HCT116 (cell line): ENCODE data around the gene DOCK1. TPM values are rescaled to one million over a fixed set of nuclear protein-coding genes. Genes with fewer than 3 reads are reported as not detected.

ENCODE experiments used
- ATAC-seq: fragments of 200-7000 bp; cut with Tn5 transposase; 2 replicates; pipeline ENCODE4 v1.9.1; 2020; ENCODE audit warnings: mild to moderate bottlenecking, moderate library complexity
- BruUV-seq: library from RNA; stranded (reverse); fragments of 400-500 nt; replicated peaks from 2 replicates; lab custom pipeline; 2021; lab: Mats Ljungman, UMichigan
- CTCF ChIA-PET: fragments of 300-600 bp; sonication (Branson Sonifier 250); formaldehyde crosslinking; loops from one replicate; lab custom pipeline; 2021; ENCODE audit warnings: antibody characterized with exemption; lab: Charles Lee
- POLR2A ChIA-PET: fragments of 300-600, 350-600 bp; sonication (Branson Sonifier 250); formaldehyde crosslinking; loops from one replicate; lab custom pipeline; 2021; ENCODE audit warnings: antibody characterized with exemption; lab: Charles Lee
- RAD21 ChIA-PET, 2 experiments: fragments of 300-600 bp; sonication (Branson Sonifier 250); formaldehyde crosslinking; loops; one replicate each; lab custom pipeline; 2023; ENCODE audit warnings: low total read pairs in 2 of 2; ENCODE audit not compliant: uncharacterized antibody in 2 of 2, unreplicated experiment in 2 of 2, low non-redundant PET in 1 of 2; lab: Charles Lee
- DNase-seq: peaks from one replicate; pipeline ENCODE4 v3.0.0-alpha.2; 2010; ENCODE audit warnings: low read depth, low spot score
- H2AFZ ChIP-seq: fragments of 200-600 bp; shearing (Covaris generic), sonication (generic); 2 replicates; pipeline ENCODE4 v1.6.1; 2017; ENCODE audit warnings: low read depth, mixed run types, mixed read lengths, antibody characterized with exemption, low read length; ENCODE audit not compliant: poor library complexity, severe bottlenecking
- H3K27ac ChIP-seq: 2 replicates; pipeline ENCODE4 v1.5.1; 2012; ENCODE audit warnings: low read depth, low read length
- H3K27me3 ChIP-seq: fragments of 200-600 bp; sonication (generic); 2 replicates; pipeline ENCODE4 v1.6.1; 2016; ENCODE audit warnings: mixed run types, low read length, mixed read lengths; ENCODE audit not compliant: insufficient read depth
- H3K36me3 ChIP-seq, 2 experiments: fragments of 200-500 bp in 1 of 2; fragments of 200-600 bp in 1 of 2; sonication (Bioruptor generic) in 1 of 2; sonication (generic) in 1 of 2; 2 replicates each; pipeline versions ENCODE4 v1.5.1 to v1.6.1; 2014 to 2016; ENCODE audit warnings: low read length in 2 of 2, inconsistent platforms in 1 of 2, mixed read lengths in 1 of 2, mixed run types in 1 of 2; ENCODE audit not compliant: insufficient read depth in 2 of 2, control insufficient read depth in 1 of 2
- H3K4me1 ChIP-seq, 2 experiments: fragments of 200-600 bp in 1 of 2; sonication (generic) in 1 of 2; 2 replicates each; pipeline versions ENCODE4 v1.5.1 to v1.6.1; 2012 to 2017; ENCODE audit warnings: low read length in 2 of 2, inconsistent platforms in 1 of 2, mild to moderate bottlenecking in 1 of 2, mixed read lengths in 1 of 2, mixed run types in 1 of 2, moderate library complexity in 1 of 2; ENCODE audit not compliant: insufficient read depth in 2 of 2, control insufficient read depth in 1 of 2
- H3K4me2 ChIP-seq: fragments of 200-600 bp; sonication (generic); 2 replicates; pipeline ENCODE4 v1.6.1; 2017; ENCODE audit warnings: mixed run types, low read length, mixed read lengths
- H3K4me3 ChIP-seq, 2 experiments: fragments of 200-600 bp in 1 of 2; sonication (generic) in 1 of 2; replicated peaks in 1 of 2; 2 replicates each; pipeline ENCODE4 v1.5.1; 2011 to 2016; ENCODE audit warnings: low read length in 2 of 2, control low read depth in 1 of 2, low read depth in 1 of 2, mild to moderate bottlenecking in 1 of 2, mixed read lengths in 1 of 2, mixed run types in 1 of 2
- H3K79me2 ChIP-seq: fragments of 200-600 bp; sonication (generic); 2 replicates; pipeline ENCODE4 v1.6.1; 2017; ENCODE audit warnings: mild to moderate bottlenecking, mixed run types, low read length, moderate library complexity, mixed read lengths; ENCODE audit not compliant: insufficient read depth
- H3K9ac ChIP-seq: fragments of 200-600 bp; sonication (generic); 2 replicates; pipeline ENCODE4 v1.6.1; 2016; ENCODE audit warnings: low read length, mixed read lengths
- H3K9me2 ChIP-seq: fragments of 200-600 bp; sonication (generic), shearing (Covaris generic); 2 replicates; pipeline ENCODE4 v1.6.1; 2017; ENCODE audit warnings: mixed run types, mild to moderate bottlenecking, moderate library complexity; ENCODE audit not compliant: insufficient read depth
- H3K9me3 ChIP-seq, 2 experiments: fragments of 200-500 bp in 1 of 2; fragments of 200-600 bp in 1 of 2; sonication (Bioruptor generic) in 1 of 2; sonication (generic) in 1 of 2; 2 replicates each; pipeline ENCODE4 v1.6.1; 2014 to 2017; ENCODE audit warnings: low read length in 2 of 2, mixed read lengths in 2 of 2, inconsistent platforms in 1 of 2, low read depth in 1 of 2, mild to moderate bottlenecking in 1 of 2, mixed run types in 1 of 2, moderate library complexity in 1 of 2; ENCODE audit not compliant: control insufficient read depth in 1 of 2, insufficient read depth in 1 of 2
- H4K20me1 ChIP-seq: fragments of 200-600 bp; sonication (generic), shearing (Covaris generic); 2 replicates; pipeline ENCODE4 v1.6.1; 2017; ENCODE audit warnings: mixed run types, mild to moderate bottlenecking, moderate library complexity; ENCODE audit not compliant: insufficient read depth
- CBX3 ChIP-seq: IDR thresholded peaks from 2 replicates; pipeline ENCODE4 v1.6.1; 2012; ENCODE audit warnings: low read depth
- EGR1 ChIP-seq: IDR thresholded peaks from 2 replicates; pipeline ENCODE4 v1.6.1; 2012; ENCODE audit warnings: low read depth
- ELF1 ChIP-seq: IDR thresholded peaks from 2 replicates; pipeline ENCODE4 v1.6.1; 2012; ENCODE audit warnings: low read depth, borderline replicate concordance
- EZH2phosphoT487 ChIP-seq: fragments of 200-600 bp; IDR thresholded peaks from 2 replicates; pipeline ENCODE4 v1.6.1; 2018; ENCODE audit warnings: antibody characterized with exemption, borderline replicate concordance
- SRF ChIP-seq: IDR thresholded peaks from 2 replicates; pipeline ENCODE4 v1.6.1; 2012; ENCODE audit warnings: low read depth
- ZFX ChIP-seq: fragments of 450-650 bp; IDR thresholded peaks from 2 replicates; pipeline ENCODE4 v1.6.1; 2017
- intact Hi-C: fragments of 100-400 bp; cut with micrococcal nuclease; formaldehyde crosslinking; loops from 2 replicates; pipeline ENCODE4 v1.10.0; 2022
- total RNA-seq: library from RNA; stranded (reverse); gene quantifications from one replicate; pipeline ENCODE4 v1.2.1, GENCODE V29; 2021; ENCODE audit not compliant: unreplicated experiment
- TF ChIP-seq, protein P1 (sequence below): IDR thresholded peaks from 2 replicates; pipeline ENCODE4 v1.6.1; 2011; ENCODE audit warnings: mild to moderate bottlenecking, low read length, moderate library complexity; ENCODE audit not compliant: insufficient replicate concordance; ENCODE audit errors: extremely low read depth
- TF ChIP-seq, protein P2 (sequence below): IDR thresholded peaks from 2 replicates; pipeline ENCODE4 v1.6.1; 2012
- TF ChIP-seq, protein P3 (sequence below), 3 experiments: fragments of 200-600 bp in 1 of 3; sonication (generic) in 1 of 3; IDR thresholded peaks in 2 of 3; conservative IDR thresholded peaks in 1 of 3; 2 replicates each; pipeline ENCODE4 v1.5.1; 2012 to 2017; ENCODE audit warnings: low read depth in 2 of 3, low read length in 2 of 3, antibody characterized with exemption in 1 of 3, borderline replicate concordance in 1 of 3, control low read depth in 1 of 3, mild to moderate bottlenecking in 1 of 3, mixed read lengths in 1 of 3, mixed run types in 1 of 3, moderate library complexity in 1 of 3; ENCODE audit not compliant: insufficient read depth in 1 of 3
- TF ChIP-seq, protein P4 (sequence below): IDR thresholded peaks from 2 replicates; pipeline ENCODE4 v1.6.1; 2012

DOCK1 gene
- total RNA-seq, 1 experiment from 2014 or later: 46.5 TPM

DNA sequence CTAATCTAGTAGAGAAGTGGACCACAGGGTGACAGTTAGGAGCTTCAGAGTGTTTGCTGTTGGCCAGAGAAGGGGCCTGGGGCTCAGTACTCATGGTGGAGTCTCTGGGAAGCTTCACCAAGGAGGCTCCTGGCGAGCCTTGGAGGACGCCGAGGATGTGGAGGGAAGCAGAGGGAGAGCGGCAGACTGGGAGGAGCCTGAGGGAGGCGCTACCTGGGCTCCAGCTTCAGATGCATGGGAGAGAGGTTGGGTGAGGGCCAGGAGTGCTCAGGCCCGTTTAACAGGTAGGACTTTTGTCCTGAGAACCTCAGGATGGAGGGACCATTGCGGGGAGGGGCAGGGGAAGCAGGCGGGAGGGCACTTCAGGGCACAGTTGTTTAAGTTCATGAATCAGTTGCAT is 24.2 kb downstream of the DOCK1 start (continued):
- TF ChIP-seq, protein P1, sequence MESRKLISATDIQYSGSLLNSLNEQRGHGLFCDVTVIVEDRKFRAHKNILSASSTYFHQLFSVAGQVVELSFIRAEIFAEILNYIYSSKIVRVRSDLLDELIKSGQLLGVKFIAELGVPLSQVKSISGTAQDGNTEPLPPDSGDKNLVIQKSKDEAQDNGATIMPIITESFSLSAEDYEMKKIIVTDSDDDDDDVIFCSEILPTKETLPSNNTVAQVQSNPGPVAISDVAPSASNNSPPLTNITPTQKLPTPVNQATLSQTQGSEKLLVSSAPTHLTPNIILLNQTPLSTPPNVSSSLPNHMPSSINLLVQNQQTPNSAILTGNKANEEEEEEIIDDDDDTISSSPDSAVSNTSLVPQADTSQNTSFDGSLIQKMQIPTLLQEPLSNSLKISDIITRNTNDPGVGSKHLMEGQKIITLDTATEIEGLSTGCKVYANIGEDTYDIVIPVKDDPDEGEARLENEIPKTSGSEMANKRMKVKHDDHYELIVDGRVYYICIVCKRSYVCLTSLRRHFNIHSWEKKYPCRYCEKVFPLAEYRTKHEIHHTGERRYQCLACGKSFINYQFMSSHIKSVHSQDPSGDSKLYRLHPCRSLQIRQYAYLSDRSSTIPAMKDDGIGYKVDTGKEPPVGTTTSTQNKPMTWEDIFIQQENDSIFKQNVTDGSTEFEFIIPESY: no peak
- no peak for TF ChIP-seq SRF
- TF ChIP-seq, protein P2, sequence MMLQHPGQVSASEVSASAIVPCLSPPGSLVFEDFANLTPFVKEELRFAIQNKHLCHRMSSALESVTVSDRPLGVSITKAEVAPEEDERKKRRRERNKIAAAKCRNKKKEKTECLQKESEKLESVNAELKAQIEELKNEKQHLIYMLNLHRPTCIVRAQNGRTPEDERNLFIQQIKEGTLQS: no peak
- no peak for TF ChIP-seq EZH2phosphoT487
- TF ChIP-seq, protein P3, sequence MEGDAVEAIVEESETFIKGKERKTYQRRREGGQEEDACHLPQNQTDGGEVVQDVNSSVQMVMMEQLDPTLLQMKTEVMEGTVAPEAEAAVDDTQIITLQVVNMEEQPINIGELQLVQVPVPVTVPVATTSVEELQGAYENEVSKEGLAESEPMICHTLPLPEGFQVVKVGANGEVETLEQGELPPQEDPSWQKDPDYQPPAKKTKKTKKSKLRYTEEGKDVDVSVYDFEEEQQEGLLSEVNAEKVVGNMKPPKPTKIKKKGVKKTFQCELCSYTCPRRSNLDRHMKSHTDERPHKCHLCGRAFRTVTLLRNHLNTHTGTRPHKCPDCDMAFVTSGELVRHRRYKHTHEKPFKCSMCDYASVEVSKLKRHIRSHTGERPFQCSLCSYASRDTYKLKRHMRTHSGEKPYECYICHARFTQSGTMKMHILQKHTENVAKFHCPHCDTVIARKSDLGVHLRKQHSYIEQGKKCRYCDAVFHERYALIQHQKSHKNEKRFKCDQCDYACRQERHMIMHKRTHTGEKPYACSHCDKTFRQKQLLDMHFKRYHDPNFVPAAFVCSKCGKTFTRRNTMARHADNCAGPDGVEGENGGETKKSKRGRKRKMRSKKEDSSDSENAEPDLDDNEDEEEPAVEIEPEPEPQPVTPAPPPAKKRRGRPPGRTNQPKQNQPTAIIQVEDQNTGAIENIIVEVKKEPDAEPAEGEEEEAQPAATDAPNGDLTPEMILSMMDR (IDR thresholded peaks at IDR 0.05 in 2 of 3, conservative IDR thresholded peaks at IDR 0.05 in 1 of 3; ENCODE audit: borderline replicate concordance in 1 of 3, insufficient read depth in 1 of 3, low read depth in 2 of 3, low read length in 2 of 3): no peak
- TF ChIP-seq, all 23 proteins: peak for 0

DNA sequence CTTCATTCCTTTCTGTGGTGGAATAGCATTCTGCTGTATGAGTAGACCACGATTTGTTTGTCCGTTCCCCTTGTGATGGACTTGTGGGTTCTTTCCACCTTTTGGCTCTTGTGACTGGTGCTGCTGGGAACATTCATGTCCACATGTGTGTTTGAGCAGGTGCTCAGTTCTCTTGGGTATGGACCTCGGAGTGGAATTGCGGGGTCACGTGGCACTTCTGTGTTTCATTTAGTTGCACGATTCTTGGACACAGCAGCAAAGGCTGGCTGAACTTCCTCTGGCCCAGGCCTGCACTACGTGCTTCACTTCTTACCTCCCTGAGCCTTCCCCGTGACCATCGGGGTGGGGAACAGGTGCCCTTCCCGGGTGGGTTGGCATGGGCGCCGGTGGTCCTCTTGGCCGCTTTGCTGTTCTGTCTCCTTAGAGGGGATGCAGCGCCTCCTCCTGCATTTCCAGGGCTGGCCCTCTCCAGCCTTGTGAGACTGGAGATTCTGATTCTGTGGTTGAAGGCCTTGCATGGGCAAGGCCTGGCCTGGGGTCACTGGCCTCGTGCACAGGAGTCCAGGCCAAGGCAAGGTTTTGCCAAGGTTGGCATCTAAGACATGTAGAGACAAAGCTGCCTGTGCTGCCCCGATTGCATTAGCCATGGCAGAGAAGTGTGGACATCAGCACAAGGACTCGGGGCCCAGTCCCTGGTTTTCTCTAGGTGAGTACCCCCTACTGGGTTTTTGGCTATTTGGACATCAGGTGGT is 25.1 kb downstream of the DOCK1 start:
- Histone ChIP-seq H3K4me3 (no peak overlapping the region), H3K9me2 (no peaks in the 10 kb centered on the region), H3K79me2 (peaks cover 61% of the 10 kb centered on the region)
- TF ChIP-seq, protein P4, sequence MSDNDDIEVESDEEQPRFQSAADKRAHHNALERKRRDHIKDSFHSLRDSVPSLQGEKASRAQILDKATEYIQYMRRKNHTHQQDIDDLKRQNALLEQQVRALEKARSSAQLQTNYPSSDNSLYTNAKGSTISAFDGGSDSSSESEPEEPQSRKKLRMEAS: no peak
- TF ChIP-seq, protein P3 (IDR thresholded peaks at IDR 0.05 in 2 of 3, conservative IDR thresholded peaks at IDR 0.05 in 1 of 3; ENCODE audit: borderline replicate concordance in 1 of 3, insufficient read depth in 1 of 3, low read depth in 2 of 3, low read length in 2 of 3): no peak
- TF ChIP-seq ZFX (no peak), CBX3 (no peak), ELF1 (no peak), EGR1 (no peak)
- TF ChIP-seq, protein P1: no peak
- TF ChIP-seq, protein P2: no peak
- TF ChIP-seq, all 23 proteins: peak for 0
- no peak overlapping the region for H3K9ac ChIP-seq
- no TSS peak for BruUV-seq
- peaks cover 6% of the 10 kb centered on the region; the same call in 1 of the 2 replicates for H4K20me1 ChIP-seq
- no peaks in the 10 kb centered on the region for H3K9me3 ChIP-seq
- H3K27me3 ChIP-seq: no peaks in the 10 kb centered on the region
- no peak overlapping the region for H3K4me2 ChIP-seq
- DNase-seq (no peak), ATAC-seq (no peak)
- POLR2A ChIA-PET: no interaction called here
- H3K36me3 ChIP-seq: no peaks in the 10 kb centered on the region; a peak in 1 of 4 replicates
- no peak overlapping the region for H3K27ac ChIP-seq
- intact Hi-C loops: no loop called here
- H2AFZ ChIP-seq: no peak overlapping the region
- RAD21 ChIA-PET: no interaction called here
- no peaks in the 10 kb centered on the region for H3K4me1 ChIP-seq
- CTCF ChIA-PET: no interaction called here
